ENCODE results near the gene INSC.

DNA sequence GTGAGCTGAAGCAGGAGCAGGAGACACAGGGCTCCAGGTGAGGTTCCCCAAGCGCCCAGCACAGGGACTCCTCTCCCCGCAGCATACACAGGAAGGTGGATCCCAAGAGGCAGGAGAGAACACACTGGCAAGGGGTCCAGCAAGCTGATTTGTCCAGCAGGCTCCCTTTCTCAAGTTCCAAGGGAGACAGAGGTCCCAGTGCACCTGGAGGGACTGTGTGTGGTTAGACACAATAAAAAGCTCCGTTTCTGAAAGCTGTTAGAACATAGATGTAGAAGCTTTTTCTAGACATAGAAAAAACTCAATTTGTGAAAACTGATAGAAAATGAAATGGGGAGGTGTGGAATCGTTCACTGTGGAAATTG, 39.6 kb upstream of the INSC start:
- no peak for TF ChIP-seq POLR2A (IDR thresholded peaks at IDR 0.05)
- no peak for TF ChIP-seq POLR2AphosphoS5 (IDR thresholded peaks at IDR 0.05)
- TF ChIP-seq CTCF (IDR thresholded peaks at IDR 0.05): peak in 1 of 6 experiments; percentile 5
